GM12873 (cell line): ENCODE results near the gene TMEM165.
A peak's percentile ranks its signal among the peaks of the same experiment; 100 is the strongest.

Experiments used
- CTCF ChIP-seq: IDR thresholded peaks from 2 replicates; pipeline ENCODE4 v1.5.1; 2012; ENCODE audit warnings: low read depth, mild to moderate bottlenecking, moderate library complexity, low read length, control low read depth; ENCODE audit not compliant: insufficient read depth; ENCODE audit errors: missing control alignments

Gene TMEM165

DNA sequence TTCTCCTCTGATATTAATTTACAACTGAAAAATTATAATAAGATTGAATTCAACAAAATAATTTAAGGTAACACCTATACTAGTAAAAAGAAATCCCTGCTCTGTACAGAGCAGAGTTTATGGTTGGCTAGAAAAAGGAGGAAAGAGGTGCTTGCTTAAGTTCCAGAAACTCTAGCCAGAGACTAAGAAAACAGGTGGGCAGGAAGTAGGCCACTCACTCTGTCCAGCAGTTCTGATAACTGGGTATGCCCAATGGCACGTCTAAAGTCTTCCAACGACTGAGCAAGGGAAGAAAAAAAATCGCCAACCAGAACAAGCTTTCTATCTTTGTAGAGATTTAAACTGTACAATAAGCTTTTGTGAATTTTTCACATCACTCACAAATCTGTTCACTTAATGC lies 42.1 kb downstream of the TMEM165 start:
- no peak for TF ChIP-seq CTCF

DNA sequence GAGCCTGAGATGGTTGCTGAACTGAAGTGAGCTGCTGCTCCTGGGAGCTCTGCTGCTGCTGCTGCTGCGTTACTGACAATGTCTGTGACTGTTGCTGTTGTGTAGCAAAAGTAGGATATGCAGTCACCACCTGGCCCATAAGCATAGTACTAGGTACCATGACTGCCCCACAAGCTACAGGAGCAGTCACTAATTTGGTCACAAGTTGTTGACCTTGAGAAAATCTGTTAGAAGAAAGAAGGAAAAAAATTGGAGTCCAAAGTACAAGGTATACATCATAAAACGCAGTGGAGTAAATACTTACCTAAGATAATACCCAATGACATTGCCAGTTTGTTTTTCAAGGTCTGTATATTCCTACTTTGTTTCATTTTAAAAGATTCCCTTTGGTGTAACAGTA lies 42.6 kb downstream of the TMEM165 start:
- TF ChIP-seq CTCF, result no peak

GRCh38 chr4:55439023-55439422 lies 43.3 kb downstream of the TMEM165 start:
- no peak for TF ChIP-seq CTCF

- no peak for TF ChIP-seq CTCF
Measured at GRCh38 chr4:55440786-55441185, 45.0 kb downstream of the TMEM165 start.

- no peak for TF ChIP-seq CTCF
Measured at GRCh38 chr4:55442541-55442940, 46.8 kb downstream of the TMEM165 start.

DNA sequence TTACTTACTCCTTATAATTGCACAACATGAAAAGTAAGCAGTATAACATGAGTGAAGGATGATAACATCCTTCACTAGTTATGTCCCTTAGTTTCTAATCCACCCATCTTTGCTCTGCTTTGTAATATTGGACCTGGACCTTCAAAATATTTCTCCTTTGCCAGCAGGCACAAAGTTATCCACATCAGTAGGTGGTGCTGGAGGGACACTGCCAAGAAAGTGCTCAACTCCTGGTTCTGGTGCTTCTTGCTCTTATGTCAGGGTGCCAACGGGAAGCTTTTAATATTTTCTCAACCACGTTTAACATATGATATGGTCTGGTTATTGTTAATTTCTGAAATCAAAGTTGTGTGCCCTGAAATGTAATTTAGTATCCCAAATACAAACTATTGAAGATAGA lies 49.1 kb downstream of the TMEM165 start:
- TF ChIP-seq CTCF, result peak; percentile 32

GRCh38 chr4:55445921-55446577 lies 50.3 kb downstream of the TMEM165 start:
- TF ChIP-seq CTCF, result no peak

- no peak for TF ChIP-seq CTCF
Measured at GRCh38 chr4:55446578-55446922, 50.8 kb downstream of the TMEM165 start.
